ENCODE results near the gene WDR11.

The WDR11 gene

DNA sequence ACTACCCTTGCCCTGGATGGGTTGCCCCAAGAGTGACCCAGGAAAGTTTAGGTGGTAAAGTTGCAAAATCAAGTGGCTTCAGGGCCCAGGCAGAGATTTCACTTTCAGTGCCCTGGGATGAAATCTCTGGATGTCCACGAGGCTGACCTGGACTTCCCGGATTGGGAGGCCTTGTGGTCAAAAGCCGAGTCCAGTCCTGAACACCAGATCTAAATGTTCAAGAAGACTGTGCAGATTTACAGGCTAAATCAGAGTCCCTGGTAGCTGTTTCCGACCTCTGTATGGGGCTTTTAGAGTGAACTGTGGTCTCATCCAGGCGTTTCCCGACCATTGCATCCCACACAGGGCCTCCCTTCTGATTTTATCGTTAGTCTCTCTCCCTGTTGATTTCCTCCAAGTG, 95.3 kb downstream of the WDR11 start:
- H3K27me3 ChIP-seq (replicated peaks; ENCODE audit: insufficient read depth, low read length): peaks cover 9% of the 10 kb centered on the region
- H3K9ac ChIP-seq (ENCODE audit: low read length): no peak overlapping the region
- no peaks in the 10 kb centered on the region for H3K9me3 ChIP-seq (replicated peaks; ENCODE audit: insufficient read depth, low read length)
- H3K4me1 ChIP-seq (ENCODE audit: low read length): no peaks in the 10 kb centered on the region
- H3K27ac ChIP-seq (ENCODE audit: low read length): no peak overlapping the region
- H2AFZ ChIP-seq (ENCODE audit: low read length): no peak overlapping the region
- TF ChIP-seq, protein P1, sequence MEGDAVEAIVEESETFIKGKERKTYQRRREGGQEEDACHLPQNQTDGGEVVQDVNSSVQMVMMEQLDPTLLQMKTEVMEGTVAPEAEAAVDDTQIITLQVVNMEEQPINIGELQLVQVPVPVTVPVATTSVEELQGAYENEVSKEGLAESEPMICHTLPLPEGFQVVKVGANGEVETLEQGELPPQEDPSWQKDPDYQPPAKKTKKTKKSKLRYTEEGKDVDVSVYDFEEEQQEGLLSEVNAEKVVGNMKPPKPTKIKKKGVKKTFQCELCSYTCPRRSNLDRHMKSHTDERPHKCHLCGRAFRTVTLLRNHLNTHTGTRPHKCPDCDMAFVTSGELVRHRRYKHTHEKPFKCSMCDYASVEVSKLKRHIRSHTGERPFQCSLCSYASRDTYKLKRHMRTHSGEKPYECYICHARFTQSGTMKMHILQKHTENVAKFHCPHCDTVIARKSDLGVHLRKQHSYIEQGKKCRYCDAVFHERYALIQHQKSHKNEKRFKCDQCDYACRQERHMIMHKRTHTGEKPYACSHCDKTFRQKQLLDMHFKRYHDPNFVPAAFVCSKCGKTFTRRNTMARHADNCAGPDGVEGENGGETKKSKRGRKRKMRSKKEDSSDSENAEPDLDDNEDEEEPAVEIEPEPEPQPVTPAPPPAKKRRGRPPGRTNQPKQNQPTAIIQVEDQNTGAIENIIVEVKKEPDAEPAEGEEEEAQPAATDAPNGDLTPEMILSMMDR (IDR thresholded peaks at IDR 0.05; ENCODE audit: low read length): no peak
- TF ChIP-seq EZH2 (optimal IDR thresholded peaks at IDR 0.05; ENCODE audit: low read depth, low read length) (no peak), EZH2phosphoT487 (IDR thresholded peaks at IDR 0.05; ENCODE audit: low read length) (no peak)
- no peak for DNase-seq
- H3F3A ChIP-seq (ENCODE audit: insufficient read depth, low read length): no peaks in the 10 kb centered on the region
- no peaks in the 10 kb centered on the region for H4K20me1 ChIP-seq (ENCODE audit: insufficient read depth, low read length)
- H3K79me2 ChIP-seq (ENCODE audit: low read length): no peaks in the 10 kb centered on the region
- no peaks in the 10 kb centered on the region for H3K36me3 ChIP-seq (replicated peaks; ENCODE audit: insufficient read depth, low read length)
- no peaks in the 10 kb centered on the region for H3K9me2 ChIP-seq (replicated peaks; ENCODE audit: insufficient read depth, low read length)
- H3K4me3 ChIP-seq (ENCODE audit: low read length): no peak overlapping the region
- no peak overlapping the region for H3K4me2 ChIP-seq (ENCODE audit: low read depth, low read length)

DNA sequence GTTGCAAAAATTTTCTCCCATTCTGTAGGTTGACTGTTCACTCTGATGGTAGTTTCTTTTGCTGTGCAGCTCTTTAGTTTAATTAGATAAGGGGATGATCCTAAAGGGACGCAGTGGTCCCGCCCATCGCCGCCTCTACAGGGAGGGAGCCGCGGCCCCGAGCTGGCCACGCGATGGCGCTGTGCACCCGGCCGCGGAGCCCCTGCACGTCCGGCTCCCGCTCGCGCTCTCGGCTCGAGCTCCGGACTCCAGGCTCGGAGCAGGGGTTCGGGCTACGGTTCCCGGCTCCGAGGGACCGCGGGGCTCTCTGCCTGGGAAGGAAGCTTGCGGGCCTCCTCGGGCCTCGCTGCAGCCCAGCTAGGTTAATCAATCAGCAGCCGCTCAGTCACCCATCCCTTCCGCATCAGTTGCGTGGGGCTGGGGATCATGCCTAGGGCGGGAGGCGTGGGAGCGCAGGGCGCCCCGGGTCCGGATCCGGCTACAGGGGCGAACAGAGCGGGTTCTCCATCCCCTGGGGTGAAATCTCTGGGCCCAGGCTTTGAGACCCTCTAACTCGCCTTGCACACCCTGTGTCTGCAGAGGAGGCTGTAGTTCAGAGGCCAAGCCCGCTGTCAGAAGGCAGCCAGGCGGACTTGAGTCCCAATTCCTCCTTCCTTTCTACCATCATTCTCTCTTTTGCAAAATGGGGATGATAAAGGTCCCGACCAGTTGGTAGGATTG, 97.9 kb downstream of the WDR11 start:
- Histone ChIP-seq H4K20me1 (ENCODE audit: insufficient read depth, low read length) (no peaks in the 10 kb centered on the region), H3K27me3 (replicated peaks; ENCODE audit: insufficient read depth, low read length) (peaks cover 9% of the 10 kb centered on the region), H3K9me3 (replicated peaks; ENCODE audit: insufficient read depth, low read length) (no peaks in the 10 kb centered on the region), H3F3A (ENCODE audit: insufficient read depth, low read length) (no peaks in the 10 kb centered on the region), H3K9me2 (replicated peaks; ENCODE audit: insufficient read depth, low read length) (no peaks in the 10 kb centered on the region), H3K4me1 (ENCODE audit: low read length) (no peaks in the 10 kb centered on the region), H3K27ac (ENCODE audit: low read length) (no peak overlapping the region), H3K4me3 (ENCODE audit: low read length) (peak overlapping the region; percentile 55), H3K79me2 (ENCODE audit: low read length) (no peaks in the 10 kb centered on the region), H3K36me3 (replicated peaks; ENCODE audit: insufficient read depth, low read length) (no peaks in the 10 kb centered on the region), H3K9ac (ENCODE audit: low read length) (peak overlapping the region; percentile 6; the same call in 1 of the 2 replicates), H2AFZ (ENCODE audit: low read length) (peak overlapping the region; percentile 80), H3K4me2 (ENCODE audit: low read depth, low read length) (peak overlapping the region; percentile 89)
- DNase-seq: peak; percentile 71
- TF ChIP-seq EZH2phosphoT487 (IDR thresholded peaks at IDR 0.05; ENCODE audit: low read length): no peak
- TF ChIP-seq, protein P1 (IDR thresholded peaks at IDR 0.05; ENCODE audit: low read length): peak; percentile 74

GRCh38 chr10:120949609-120950031, 98.5 kb downstream of the WDR11 start:
- no peaks in the 10 kb centered on the region for H3K36me3 ChIP-seq (replicated peaks; ENCODE audit: insufficient read depth, low read length)
- no peaks in the 10 kb centered on the region for H3K9me2 ChIP-seq (replicated peaks; ENCODE audit: insufficient read depth, low read length)
- no peaks in the 10 kb centered on the region for H3K9me3 ChIP-seq (replicated peaks; ENCODE audit: insufficient read depth, low read length)
- no peak for TF ChIP-seq EZH2 (optimal IDR thresholded peaks at IDR 0.05; ENCODE audit: low read depth, low read length)
- TF ChIP-seq EZH2phosphoT487 (IDR thresholded peaks at IDR 0.05; ENCODE audit: low read length): no peak
- TF ChIP-seq, protein P1 (IDR thresholded peaks at IDR 0.05; ENCODE audit: low read length): no peak
- H3F3A ChIP-seq (ENCODE audit: insufficient read depth, low read length): no peaks in the 10 kb centered on the region
- H3K27ac ChIP-seq (ENCODE audit: low read length): no peak overlapping the region
- no peak overlapping the region; the same call in 1 of the 2 replicates for H3K9ac ChIP-seq (ENCODE audit: low read length)
- H3K79me2 ChIP-seq (ENCODE audit: low read length): no peaks in the 10 kb centered on the region
- DNase-seq: no peak
- peak overlapping the region; percentile 80 for H2AFZ ChIP-seq (ENCODE audit: low read length)
- H3K27me3 ChIP-seq (replicated peaks; ENCODE audit: insufficient read depth, low read length): peaks cover 9% of the 10 kb centered on the region
- H3K4me3 ChIP-seq (ENCODE audit: low read length): peak overlapping the region; percentile 55
- H4K20me1 ChIP-seq (ENCODE audit: insufficient read depth, low read length): no peaks in the 10 kb centered on the region
- no peaks in the 10 kb centered on the region for H3K4me1 ChIP-seq (ENCODE audit: low read length)
- peak overlapping the region; percentile 89 for H3K4me2 ChIP-seq (ENCODE audit: low read depth, low read length)

Measured in MM.1S (cell line).